C1 segment of cervical spinal cord (tissue), 14 donors: Measurements from ENCODE around the gene ERC2.

Source experiments
- DNase-seq, 14 donors: peaks; one replicate each; lab custom pipeline; 2025; lab: John Stamatoyannopoulos, UW

The ERC2 gene

DNA sequence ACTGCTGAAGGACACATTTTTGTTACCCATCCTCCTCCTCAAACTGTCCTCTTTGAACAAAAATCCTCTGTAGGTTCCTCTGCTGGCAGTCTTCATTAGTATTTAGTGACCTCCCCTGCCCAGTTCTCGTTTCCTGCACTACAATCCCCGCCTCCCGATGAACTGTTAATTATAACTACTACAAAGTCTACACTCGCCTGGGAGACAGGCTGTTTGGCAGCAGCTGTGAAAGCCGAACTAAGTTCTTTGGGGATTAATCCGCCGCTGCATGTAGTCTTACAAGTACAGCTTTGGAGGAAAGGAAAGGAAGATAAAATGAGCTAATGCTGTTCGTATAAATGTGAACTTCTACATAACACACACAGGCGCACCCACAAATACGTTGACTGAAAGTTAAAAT lies 821.2 kb downstream of the ERC2 start:
- DNase-seq, result no peak

DNA sequence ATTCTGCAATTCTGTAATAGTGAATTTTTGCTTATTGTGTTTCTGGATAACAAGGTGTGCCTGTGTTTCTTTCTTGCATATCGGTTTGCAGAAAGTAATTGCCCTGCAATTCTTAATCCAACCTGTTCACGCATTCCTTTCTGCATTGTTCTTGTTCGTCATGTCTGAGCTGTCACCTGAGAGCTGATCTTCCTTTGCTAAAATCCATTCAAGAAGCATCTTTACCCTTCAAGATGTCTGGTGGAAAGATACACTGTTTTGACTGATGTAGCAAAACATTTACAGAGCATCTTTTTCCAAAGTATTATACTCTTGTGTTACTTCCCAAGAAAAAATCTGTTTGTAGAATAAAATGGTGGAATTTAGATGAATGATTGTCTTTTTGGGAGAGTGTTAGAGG lies 822.1 kb downstream of the ERC2 start:
- no peak for DNase-seq

DNA sequence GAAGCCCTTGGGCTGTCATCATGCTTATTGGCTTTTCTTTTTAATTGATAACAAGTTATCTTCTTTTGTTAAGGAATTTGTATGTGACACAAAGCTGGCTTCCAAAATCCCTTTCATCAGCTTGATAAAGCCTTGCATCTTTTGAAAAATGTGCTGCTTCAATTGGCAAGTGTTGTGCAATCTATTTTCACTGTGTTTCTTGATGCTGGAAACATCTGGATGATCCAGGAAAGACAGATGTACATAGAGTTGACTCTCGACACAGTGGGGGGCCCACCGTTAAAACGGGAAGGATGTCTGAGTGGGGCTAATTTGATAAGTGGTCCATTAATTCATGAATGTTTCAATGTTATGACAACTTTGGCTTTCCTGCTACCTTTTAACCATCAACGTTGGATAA lies 822.8 kb downstream of the ERC2 start:
- no peak for DNase-seq

DNA sequence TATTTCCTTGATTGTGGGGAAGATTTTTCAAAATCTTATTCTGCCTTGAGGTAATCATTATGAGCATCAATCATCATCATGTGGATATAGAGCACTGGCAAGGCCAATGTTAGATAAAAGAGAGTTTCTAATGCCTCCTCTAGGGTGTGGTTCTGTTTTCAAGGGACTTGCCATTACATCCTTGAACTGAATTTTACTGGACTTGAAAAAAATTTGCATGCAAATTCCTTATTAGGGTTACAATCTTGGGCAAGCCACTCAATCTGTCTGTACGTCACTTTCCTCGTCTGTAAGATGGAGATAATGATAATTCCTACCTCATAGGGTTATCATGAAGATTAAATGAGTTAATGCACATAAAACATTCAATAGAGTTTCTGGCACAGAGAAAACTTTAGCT lies 825.0 kb downstream of the ERC2 start:
- no peak for DNase-seq

DNA sequence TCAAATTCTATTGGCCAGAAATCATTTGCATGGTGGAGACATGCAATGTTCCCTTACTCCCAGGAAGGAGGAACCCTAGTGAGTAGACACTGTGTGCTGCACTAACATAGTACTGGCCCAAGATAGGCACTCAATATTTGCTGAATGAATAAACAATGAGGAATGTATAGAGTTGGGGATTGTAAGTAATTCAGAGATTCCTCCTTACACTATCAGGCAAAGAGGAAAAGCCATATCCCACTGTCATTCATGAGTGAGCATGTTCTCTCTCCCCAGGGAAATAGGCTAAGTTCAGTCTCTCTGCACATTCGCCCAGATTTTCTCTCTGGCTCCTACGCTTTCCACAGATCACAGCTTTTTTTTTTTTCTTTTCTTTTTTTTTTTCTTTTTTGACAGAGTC lies 826.3 kb downstream of the ERC2 start:
- DNase-seq, result no peak

DNA sequence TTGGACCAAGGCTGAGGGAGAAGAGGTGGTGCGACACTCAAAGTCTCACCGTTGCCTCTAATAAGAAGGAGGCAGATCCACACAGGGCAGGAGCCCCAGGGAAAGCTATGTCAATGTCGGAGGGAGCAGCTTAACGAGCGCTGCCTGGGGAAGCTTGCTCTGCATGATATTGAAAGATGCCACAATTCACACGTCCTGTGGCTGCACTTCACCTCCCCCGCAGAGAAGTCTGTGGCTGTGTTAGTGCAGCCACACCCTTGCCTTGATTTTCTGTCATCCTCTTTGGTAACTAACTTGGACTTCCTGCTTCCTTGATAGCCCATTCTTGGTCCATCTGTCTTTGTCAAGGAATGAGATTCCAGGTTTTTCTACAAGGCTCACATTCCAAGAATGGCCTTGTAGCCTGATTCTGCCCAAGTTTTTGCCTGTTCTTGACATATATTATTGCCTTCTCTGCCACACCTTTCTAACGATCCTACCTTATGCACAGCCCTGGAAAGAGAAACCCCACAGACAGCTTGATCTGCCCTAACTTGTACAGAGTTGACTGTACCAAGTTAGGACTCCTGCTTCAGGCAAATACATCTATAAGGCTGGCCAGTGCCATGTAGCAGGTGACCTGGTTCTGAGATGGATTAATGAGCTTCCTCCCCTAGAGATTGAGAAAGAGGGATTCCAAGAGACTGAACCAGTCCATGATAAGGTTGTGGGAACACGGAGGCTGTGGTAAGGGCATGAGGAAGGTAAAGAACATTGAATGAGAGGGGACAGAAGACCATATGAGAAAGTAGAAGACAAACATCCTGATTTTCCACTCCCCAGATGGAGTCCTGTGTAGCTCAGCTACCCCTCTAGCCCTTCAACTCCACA lies 828.1 kb downstream of the ERC2 start:
- DNase-seq, result no peak

DNA sequence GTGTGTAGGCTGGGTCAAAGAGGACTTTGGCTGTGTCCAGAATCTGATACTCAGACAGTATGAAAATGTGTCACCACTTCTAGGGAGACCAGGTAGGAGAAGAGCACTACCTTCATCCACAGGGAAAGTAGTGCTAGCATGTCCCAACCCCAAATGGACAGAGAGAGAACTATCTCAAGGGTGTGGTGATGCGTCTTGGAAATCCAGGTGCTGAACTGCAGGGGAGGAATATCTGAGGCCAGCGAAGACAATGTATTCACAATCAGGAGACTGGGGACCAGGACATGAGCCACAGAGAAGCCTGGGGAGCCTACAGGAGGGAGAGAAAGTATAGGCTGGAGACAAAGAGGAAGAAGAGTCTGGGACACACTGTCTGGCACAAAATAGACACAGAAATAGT lies 829.1 kb downstream of the ERC2 start:
- DNase-seq, result no peak

DNA sequence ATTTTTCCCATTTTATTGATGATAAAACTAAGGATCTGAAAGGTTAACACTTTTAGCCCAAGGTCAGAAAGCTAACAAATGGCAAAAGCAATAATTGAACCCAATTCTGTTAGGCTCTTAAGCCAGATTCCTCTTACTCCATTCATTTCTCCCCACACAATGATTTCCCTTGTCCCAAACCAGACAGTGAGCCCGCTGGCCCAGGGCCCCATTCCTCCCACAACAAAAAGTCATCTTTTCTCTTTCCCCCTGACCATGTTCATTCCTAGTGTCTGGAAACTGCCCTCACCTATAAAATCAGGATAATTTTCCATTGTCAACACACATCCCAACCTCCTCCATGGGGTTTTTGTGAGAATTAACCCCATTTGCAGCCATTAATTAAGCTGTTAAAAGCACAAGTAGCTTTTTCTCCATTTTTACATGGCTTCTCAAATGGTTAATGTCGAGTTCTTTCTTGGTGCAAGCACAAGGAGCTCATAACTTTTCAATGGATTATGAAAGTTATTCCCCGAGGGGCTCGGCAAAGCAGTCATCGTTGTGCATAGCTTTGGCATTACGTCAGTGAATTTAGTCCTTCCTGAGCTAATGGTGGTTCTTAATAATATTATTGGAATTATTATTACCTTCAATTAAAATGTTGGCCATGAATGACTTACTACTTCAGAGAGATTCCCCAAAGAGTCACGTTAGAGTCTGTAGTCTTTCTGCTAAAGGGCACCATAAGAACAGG lies 830.2 kb downstream of the ERC2 start:
- no peak for DNase-seq

DNA sequence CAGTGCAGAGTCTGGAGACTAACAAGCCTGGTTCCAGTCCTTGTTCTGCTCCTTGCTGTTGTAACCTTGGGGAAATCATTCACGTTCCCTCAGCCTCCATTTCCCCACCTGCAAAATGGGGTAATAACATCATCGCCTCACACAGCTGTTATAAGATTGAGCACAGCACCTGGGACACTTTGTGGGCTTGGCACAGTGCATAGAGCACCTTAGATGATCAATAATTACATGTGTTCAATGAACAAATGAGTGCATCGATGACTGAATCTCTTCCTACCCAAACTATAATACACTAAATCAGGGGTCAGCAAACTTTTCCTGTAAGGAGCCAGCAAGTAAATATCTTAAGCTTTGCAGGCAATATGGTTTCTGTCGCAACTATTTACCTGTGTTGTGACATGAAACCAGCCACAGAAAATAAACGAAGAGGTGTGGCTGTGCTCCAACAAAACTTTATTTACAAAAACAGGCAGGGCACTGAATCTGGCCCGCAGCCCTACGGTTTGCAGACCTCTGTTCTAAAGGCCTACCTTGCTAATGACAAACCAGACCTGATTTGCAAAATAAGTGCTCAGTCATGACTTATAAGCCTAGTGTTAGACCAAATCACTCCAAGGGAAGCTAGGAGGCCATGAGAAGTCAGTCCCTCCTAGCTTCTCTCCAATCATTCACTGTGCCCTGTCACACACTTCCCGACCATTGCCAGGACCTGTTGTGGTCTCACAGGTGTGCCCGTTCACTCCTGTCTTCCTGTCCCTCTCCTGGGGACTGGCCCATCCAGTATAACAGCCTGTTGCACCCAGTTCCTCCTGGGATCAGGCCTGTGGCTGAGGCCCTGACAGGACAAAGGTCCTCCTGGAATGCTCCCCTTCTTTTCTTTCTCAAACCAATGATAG lies 831.7 kb downstream of the ERC2 start:
- DNase-seq, result no peak

DNA sequence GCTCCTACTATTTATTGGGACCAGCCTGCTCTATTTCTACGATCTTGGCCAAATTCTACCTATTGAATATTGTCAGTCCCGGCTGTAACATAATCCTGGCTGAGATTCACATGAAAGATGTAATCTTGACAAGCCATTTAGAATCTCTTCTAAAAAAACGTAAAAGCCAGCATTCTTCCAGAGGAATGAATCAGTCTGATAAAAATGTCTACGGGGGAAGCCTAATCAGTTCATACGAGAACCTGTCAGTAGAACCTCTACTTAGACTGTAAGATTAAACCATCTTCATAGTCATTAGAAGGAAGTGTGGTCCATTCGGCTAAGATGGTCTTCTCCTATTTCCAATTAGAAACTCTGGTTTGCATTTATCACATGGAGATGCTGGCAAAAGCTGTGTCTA lies 833.9 kb downstream of the ERC2 start:
- DNase-seq, result no peak

DNA sequence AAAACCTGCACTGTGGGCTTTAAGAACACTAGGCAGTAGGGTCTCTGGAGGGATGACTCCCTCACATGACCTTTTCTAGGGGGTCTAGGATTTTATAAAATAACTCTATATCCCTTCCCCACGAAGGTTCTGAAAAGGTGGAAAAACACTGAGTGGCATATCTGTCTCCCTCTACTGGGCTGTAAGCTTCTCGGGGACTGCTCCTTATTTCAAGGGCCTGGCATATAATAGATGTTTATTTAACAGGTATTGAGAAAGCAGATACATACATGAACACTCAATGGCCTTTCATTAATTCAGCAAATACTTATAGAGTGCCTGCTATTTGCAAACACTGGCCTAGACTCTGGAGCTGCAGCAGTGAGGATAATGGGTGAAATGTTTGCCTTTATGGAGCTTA lies 834.9 kb downstream of the ERC2 start:
- DNase-seq, result no peak

DNA sequence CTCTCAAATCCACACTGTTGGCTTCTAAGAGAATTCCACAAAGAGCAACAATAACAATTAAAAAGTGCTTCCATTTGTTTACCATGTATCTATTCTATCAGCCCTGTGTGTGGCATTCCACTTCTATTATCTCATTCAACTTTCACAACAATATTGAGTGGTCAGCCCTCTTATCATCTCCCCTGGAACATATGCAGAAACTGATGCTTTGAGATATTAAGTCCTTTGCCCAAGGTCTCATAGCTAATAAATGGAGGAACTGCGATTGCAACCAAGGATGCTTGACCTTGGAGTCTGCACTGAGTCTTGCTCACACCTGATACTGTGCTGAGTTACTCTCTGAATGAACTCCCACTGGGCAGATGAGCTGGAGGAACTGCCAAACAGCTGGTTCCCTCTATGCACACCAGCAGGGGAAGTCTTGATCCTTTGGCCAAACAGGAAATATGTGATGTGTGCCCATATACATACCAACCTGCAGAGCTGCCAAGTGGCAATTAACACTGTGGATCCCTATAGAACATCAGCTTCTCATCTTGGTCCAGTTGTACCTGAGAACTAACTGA lies 836.4 kb downstream of the ERC2 start:
- no peak for DNase-seq

DNA sequence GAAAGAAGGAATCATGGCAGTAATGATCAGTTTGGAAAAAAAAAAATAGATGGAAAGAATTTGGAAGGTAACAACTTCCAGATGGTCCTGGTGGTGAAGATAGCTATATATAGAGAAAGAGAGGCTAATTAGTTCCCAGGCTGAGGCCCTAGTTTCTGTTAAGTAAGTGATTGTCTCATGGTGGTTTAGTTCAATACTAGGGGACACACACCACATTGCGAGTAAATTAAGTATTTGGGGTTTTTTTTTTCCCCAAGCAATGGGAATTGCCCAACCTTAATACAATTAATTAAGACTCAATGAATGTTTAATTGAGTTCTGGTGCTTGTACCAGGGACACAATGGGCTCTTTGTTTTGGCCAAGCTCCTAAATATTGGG lies 837.4 kb downstream of the ERC2 start:
- no peak for DNase-seq

DNA sequence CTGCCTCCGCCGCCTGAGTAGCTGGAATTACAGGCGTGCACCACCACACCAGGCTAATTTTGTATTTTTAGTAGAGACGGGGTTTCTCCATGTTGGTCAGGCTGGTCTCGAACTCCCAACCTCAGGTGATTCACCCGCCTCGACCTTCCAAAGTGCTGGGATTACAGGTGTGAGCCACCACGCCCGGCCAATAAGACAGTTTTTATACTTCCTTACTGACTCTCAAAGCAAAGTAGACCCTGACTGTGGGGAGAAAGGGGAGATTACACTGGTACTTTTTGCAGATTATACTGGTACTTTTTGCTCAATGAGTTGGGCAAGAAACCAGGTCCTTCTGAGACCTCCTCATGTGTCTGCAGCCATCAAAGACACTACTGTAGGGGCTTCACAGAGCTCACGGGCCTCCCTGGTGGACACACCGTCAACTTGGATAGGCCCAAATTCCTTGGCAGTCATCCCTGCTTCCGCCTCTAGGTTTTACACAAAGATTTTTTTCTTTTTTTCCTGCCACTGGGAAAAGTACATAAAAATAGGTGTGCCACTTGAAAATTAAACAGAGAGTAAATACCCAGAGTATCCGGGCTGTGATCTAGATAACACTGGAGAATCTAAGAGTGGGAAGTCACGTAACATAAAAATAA lies 837.9 kb downstream of the ERC2 start:
- DNase-seq, result no peak

DNA sequence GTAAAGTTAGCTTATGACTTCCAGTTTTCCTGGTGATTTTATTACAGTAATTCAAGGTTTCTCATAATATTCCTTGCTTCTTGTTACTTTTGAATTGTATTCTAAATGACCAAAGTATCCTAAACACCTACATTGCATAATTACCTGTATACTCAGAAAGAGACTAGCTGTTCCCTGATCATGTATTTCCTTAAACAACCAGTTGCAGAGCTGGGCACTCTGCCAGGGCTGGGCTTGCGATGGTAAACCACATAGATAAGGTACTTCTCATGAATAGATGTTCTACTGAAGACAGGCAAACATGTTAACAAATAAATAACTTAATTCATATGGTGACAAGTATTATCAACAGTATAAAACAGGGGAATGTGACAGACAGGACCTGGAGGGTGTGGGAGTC lies 838.8 kb downstream of the ERC2 start:
- no peak for DNase-seq

DNA sequence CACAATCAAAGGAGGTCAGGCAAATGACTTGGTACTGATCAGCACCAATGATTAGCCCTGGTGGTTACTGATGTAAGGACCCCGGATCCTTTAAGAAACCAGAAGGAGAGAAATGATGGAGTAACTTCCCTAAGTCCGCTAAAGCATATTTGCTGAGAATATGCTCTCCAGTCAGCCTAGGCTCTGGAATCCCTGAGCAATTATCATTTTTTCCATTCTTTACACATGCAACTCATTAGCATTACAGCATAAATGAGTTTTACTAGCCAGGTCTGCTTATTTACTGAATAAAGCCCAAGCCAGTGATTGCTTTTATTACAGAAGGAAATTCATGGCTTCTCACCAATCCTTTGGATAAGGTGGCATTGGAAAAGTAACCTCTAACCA lies 842.0 kb downstream of the ERC2 start:
- DNase-seq, result no peak

DNA sequence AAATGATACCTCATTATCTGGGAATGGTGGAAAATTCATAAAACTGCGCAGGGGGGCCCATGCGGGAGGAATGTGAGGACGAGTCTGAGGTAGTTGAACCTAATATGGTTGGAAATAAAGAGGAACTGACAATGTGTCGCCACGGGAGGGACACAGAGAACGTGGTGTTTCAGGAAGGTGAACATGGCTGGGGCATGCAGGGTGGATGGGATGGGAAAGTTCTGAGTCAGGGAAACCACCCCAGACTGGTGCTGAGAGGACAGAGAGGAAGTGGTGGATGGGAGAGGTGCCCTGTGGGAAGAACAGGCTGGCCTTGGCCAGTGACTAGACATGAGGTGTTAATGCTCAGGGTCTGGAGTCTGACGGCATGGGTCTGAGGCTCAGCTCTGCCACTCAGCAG lies 844.0 kb downstream of the ERC2 start:
- DNase-seq, result peak in 7 of 14 donors; percentile 12 to 64 (median 30)

DNA sequence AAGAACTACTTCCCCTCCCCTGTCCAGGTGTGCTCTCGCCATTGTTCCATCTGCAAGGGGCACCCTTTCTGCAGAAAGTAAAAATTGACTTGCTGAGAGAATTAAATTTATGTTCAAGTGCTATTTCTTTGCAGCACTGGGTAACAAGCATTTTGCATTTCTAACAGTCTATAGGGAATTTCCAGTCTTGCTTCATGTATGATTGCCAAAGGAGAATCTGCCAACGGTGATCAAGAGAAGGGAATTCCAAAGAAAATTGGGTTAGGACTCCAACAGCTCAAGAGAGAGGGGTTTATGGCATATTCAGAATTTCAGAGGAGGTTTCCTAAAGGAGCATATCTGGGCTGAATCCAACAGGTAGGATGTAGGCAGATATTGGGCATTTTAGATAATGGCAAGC lies 844.5 kb downstream of the ERC2 start:
- no peak for DNase-seq

DNA sequence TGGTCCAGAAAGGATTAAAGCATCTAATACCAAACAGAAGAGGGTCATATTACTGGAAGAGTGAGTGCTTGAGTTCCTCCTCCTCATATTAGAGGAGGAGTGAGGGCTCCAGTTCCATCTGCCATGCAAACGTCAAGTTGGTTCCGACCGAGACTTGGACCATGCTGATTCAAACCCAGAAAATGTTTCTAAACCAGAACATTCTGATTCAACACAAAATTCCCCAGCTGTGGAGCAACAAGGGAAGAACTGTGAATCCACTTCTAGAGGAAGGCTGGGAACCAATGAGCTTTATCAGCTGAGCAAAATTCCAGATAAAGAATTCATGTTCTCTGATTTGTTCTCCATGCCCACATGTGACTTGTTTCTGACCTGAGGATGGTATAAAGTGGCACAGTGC lies 845.5 kb downstream of the ERC2 start:
- DNase-seq, result no peak

DNA sequence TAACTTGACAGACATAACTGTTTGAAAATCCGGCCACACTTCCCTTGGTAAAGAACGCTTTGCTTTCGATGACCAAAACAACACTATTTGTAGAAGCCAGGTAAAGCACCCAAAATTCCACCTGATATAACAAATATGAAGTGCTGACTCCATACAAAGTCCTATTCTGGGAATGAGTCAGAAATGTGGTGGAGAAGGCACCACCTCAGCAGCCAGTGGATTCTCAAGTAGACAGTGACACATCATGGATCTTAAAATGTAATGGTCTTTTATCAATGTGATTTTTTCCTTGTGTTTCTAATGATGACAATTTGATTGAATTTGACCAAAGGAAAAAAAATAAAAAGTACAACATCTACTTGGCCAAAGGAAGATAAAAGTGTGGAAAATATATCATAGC lies 846.2 kb downstream of the ERC2 start:
- DNase-seq, result no peak

DNA sequence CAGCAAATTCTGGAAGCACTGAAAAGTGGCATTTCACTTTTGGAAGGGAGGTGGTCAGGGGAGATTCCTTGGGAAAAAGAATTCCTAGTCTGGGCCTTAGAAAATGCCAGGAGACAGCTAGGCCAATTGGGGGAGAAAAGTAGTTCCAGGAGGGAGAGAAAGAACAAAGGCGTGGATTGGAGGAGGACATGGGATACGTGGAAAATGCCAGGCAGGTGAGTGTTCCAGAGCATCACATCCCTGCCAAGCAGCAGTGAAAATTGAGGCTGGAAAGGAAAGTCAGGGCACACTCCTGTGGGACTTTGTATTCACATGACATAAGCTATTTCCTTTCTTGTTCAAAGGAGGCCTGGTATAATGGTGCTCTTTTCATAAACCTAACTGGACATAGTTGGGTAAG lies 846.6 kb downstream of the ERC2 start:
- DNase-seq, result no peak
